HCT116 (cell line): ENCODE data around the gene CTU2. TPM values are rescaled to one million over a fixed set of nuclear protein-coding genes. Genes with fewer than 3 reads are reported as not detected.

ENCODE experiments used
- ATAC-seq: fragments of 200-7000 bp; cut with Tn5 transposase; 2 replicates; pipeline ENCODE4 v1.9.1; 2020; ENCODE audit warnings: mild to moderate bottlenecking, moderate library complexity
- BruUV-seq: library from RNA; stranded (reverse); fragments of 400-500 nt; replicated peaks from 2 replicates; lab custom pipeline; 2021; lab: Mats Ljungman, UMichigan
- CTCF ChIA-PET: fragments of 300-600 bp; sonication (Branson Sonifier 250); formaldehyde crosslinking; loops from one replicate; lab custom pipeline; 2021; ENCODE audit warnings: antibody characterized with exemption; lab: Charles Lee
- POLR2A ChIA-PET: fragments of 300-600, 350-600 bp; sonication (Branson Sonifier 250); formaldehyde crosslinking; loops from one replicate; lab custom pipeline; 2021; ENCODE audit warnings: antibody characterized with exemption; lab: Charles Lee
- RAD21 ChIA-PET, 2 experiments: fragments of 300-600 bp; sonication (Branson Sonifier 250); formaldehyde crosslinking; loops; one replicate each; lab custom pipeline; 2023; ENCODE audit warnings: low total read pairs in 2 of 2; ENCODE audit not compliant: uncharacterized antibody in 2 of 2, unreplicated experiment in 2 of 2, low non-redundant PET in 1 of 2; lab: Charles Lee
- DNase-seq: peaks from one replicate; pipeline ENCODE4 v3.0.0-alpha.2; 2010; ENCODE audit warnings: low read depth, low spot score
- H2AFZ ChIP-seq: fragments of 200-600 bp; shearing (Covaris generic), sonication (generic); 2 replicates; pipeline ENCODE4 v1.6.1; 2017; ENCODE audit warnings: low read depth, mixed run types, mixed read lengths, antibody characterized with exemption, low read length; ENCODE audit not compliant: poor library complexity, severe bottlenecking
- H3K27ac ChIP-seq: 2 replicates; pipeline ENCODE4 v1.5.1; 2012; ENCODE audit warnings: low read depth, low read length
- H3K27me3 ChIP-seq: fragments of 200-600 bp; sonication (generic); 2 replicates; pipeline ENCODE4 v1.6.1; 2016; ENCODE audit warnings: mixed run types, low read length, mixed read lengths; ENCODE audit not compliant: insufficient read depth
- H3K36me3 ChIP-seq, 2 experiments: fragments of 200-500 bp in 1 of 2; fragments of 200-600 bp in 1 of 2; sonication (Bioruptor generic) in 1 of 2; sonication (generic) in 1 of 2; 2 replicates each; pipeline versions ENCODE4 v1.5.1 to v1.6.1; 2014 to 2016; ENCODE audit warnings: low read length in 2 of 2, inconsistent platforms in 1 of 2, mixed read lengths in 1 of 2, mixed run types in 1 of 2; ENCODE audit not compliant: insufficient read depth in 2 of 2, control insufficient read depth in 1 of 2
- H3K4me1 ChIP-seq, 2 experiments: fragments of 200-600 bp in 1 of 2; sonication (generic) in 1 of 2; 2 replicates each; pipeline versions ENCODE4 v1.5.1 to v1.6.1; 2012 to 2017; ENCODE audit warnings: low read length in 2 of 2, inconsistent platforms in 1 of 2, mild to moderate bottlenecking in 1 of 2, mixed read lengths in 1 of 2, mixed run types in 1 of 2, moderate library complexity in 1 of 2; ENCODE audit not compliant: insufficient read depth in 2 of 2, control insufficient read depth in 1 of 2
- H3K4me2 ChIP-seq: fragments of 200-600 bp; sonication (generic); 2 replicates; pipeline ENCODE4 v1.6.1; 2017; ENCODE audit warnings: mixed run types, low read length, mixed read lengths
- H3K4me3 ChIP-seq, 2 experiments: fragments of 200-600 bp in 1 of 2; sonication (generic) in 1 of 2; replicated peaks in 1 of 2; 2 replicates each; pipeline ENCODE4 v1.5.1; 2011 to 2016; ENCODE audit warnings: low read length in 2 of 2, control low read depth in 1 of 2, low read depth in 1 of 2, mild to moderate bottlenecking in 1 of 2, mixed read lengths in 1 of 2, mixed run types in 1 of 2
- H3K79me2 ChIP-seq: fragments of 200-600 bp; sonication (generic); 2 replicates; pipeline ENCODE4 v1.6.1; 2017; ENCODE audit warnings: mild to moderate bottlenecking, mixed run types, low read length, moderate library complexity, mixed read lengths; ENCODE audit not compliant: insufficient read depth
- H3K9ac ChIP-seq: fragments of 200-600 bp; sonication (generic); 2 replicates; pipeline ENCODE4 v1.6.1; 2016; ENCODE audit warnings: low read length, mixed read lengths
- H3K9me2 ChIP-seq: fragments of 200-600 bp; sonication (generic), shearing (Covaris generic); 2 replicates; pipeline ENCODE4 v1.6.1; 2017; ENCODE audit warnings: mixed run types, mild to moderate bottlenecking, moderate library complexity; ENCODE audit not compliant: insufficient read depth
- H3K9me3 ChIP-seq, 2 experiments: fragments of 200-500 bp in 1 of 2; fragments of 200-600 bp in 1 of 2; sonication (Bioruptor generic) in 1 of 2; sonication (generic) in 1 of 2; 2 replicates each; pipeline ENCODE4 v1.6.1; 2014 to 2017; ENCODE audit warnings: low read length in 2 of 2, mixed read lengths in 2 of 2, inconsistent platforms in 1 of 2, low read depth in 1 of 2, mild to moderate bottlenecking in 1 of 2, mixed run types in 1 of 2, moderate library complexity in 1 of 2; ENCODE audit not compliant: control insufficient read depth in 1 of 2, insufficient read depth in 1 of 2
- H4K20me1 ChIP-seq: fragments of 200-600 bp; sonication (generic), shearing (Covaris generic); 2 replicates; pipeline ENCODE4 v1.6.1; 2017; ENCODE audit warnings: mixed run types, mild to moderate bottlenecking, moderate library complexity; ENCODE audit not compliant: insufficient read depth
- ATF3 ChIP-seq: IDR thresholded peaks from 2 replicates; pipeline ENCODE4 v1.6.1; 2012
- CBX3 ChIP-seq: IDR thresholded peaks from 2 replicates; pipeline ENCODE4 v1.6.1; 2012; ENCODE audit warnings: low read depth
- EGR1 ChIP-seq: IDR thresholded peaks from 2 replicates; pipeline ENCODE4 v1.6.1; 2012; ENCODE audit warnings: low read depth
- ELF1 ChIP-seq: IDR thresholded peaks from 2 replicates; pipeline ENCODE4 v1.6.1; 2012; ENCODE audit warnings: low read depth, borderline replicate concordance
- EZH2 ChIP-seq: fragments of 200-600 bp; sonication (generic); IDR thresholded peaks from 2 replicates; pipeline ENCODE4 v1.6.1; 2017; ENCODE audit warnings: antibody characterized with exemption, mixed run types
- EZH2phosphoT487 ChIP-seq: fragments of 200-600 bp; IDR thresholded peaks from 2 replicates; pipeline ENCODE4 v1.6.1; 2018; ENCODE audit warnings: antibody characterized with exemption, borderline replicate concordance
- FOSL1 ChIP-seq: IDR thresholded peaks from 2 replicates; pipeline ENCODE4 v1.6.1; 2012; ENCODE audit warnings: low read depth
- JUND ChIP-seq: IDR thresholded peaks from 2 replicates; pipeline ENCODE4 v1.6.1; 2012
- POLR2AphosphoS5 ChIP-seq: IDR thresholded peaks from 2 replicates; pipeline ENCODE4 v1.6.1; 2011; ENCODE audit warnings: mild to moderate bottlenecking, low read depth, low read length, moderate library complexity
- RAD21 ChIP-seq: IDR thresholded peaks from 2 replicates; pipeline ENCODE4 v1.6.1; 2012; ENCODE audit warnings: low read depth, mild to moderate bottlenecking
- REST ChIP-seq: IDR thresholded peaks from 2 replicates; pipeline ENCODE4 v1.6.1; 2012; ENCODE audit warnings: low read depth
- SRF ChIP-seq: IDR thresholded peaks from 2 replicates; pipeline ENCODE4 v1.6.1; 2012; ENCODE audit warnings: low read depth
- YY1 ChIP-seq: IDR thresholded peaks from 2 replicates; pipeline ENCODE4 v1.6.1; 2011; ENCODE audit warnings: low read length, low read depth, moderate library complexity, mild to moderate bottlenecking; ENCODE audit not compliant: insufficient replicate concordance; ENCODE audit errors: extremely low read depth
- ZFX ChIP-seq: fragments of 450-650 bp; IDR thresholded peaks from 2 replicates; pipeline ENCODE4 v1.6.1; 2017
- intact Hi-C: fragments of 100-400 bp; cut with micrococcal nuclease; formaldehyde crosslinking; loops from 2 replicates; pipeline ENCODE4 v1.10.0; 2022
- total RNA-seq: library from RNA; stranded (reverse); gene quantifications from one replicate; pipeline ENCODE4 v1.2.1, GENCODE V29; 2021; ENCODE audit not compliant: unreplicated experiment
- TF ChIP-seq, protein P1 (sequence below): IDR thresholded peaks from 2 replicates; pipeline ENCODE4 v1.6.1; 2012

The CTU2 gene
- total RNA-seq, 1 experiment from 2014 or later = 71.3 TPM

GRCh38 chr16:88734361-88734728 is 28.0 kb downstream of the CTU2 start (continued):
- no peak for TF ChIP-seq EZH2

GRCh38 chr16:88735121-88735520 is 28.8 kb downstream of the CTU2 start:
- Histone ChIP-seq H4K20me1 (no peaks in the 10 kb centered on the region), H3K36me3 (peaks cover 24 to 53% of the 10 kb centered on the region in 2 experiments; a peak in 3 of 4 replicates), H3K4me2 (no peak overlapping the region), H3K9me2 (no peaks in the 10 kb centered on the region), H3K4me3 (no peak overlapping the region), H3K27ac (no peak overlapping the region), H3K9me3 (no peaks in the 10 kb centered on the region), H3K9ac (no peak overlapping the region), H3K79me2 (peaks cover 17% of the 10 kb centered on the region; the same call in 1 of the 2 replicates), H3K27me3 (no peaks in the 10 kb centered on the region), H2AFZ (no peak overlapping the region), H3K4me1 (peaks cover 0 to 5% of the 10 kb centered on the region in 2 experiments; a peak in 1 of 4 replicates)
- intact Hi-C loops = loop anchor here (5.0 kb wide), 2 partner anchors 67 to 482 kb away; partner anchors contain the start of genes CDT1 and ZNF778
- ChIA-PET RAD21 (no interaction called here), POLR2A (no interaction called here), CTCF (no interaction called here)
- no TSS peak for BruUV-seq
- DNase-seq (no peak), ATAC-seq (no peak)
- no peak for TF ChIP-seq EZH2
- TF ChIP-seq REST = no peak
- TF ChIP-seq CBX3 = no peak
- TF ChIP-seq, protein P1, sequence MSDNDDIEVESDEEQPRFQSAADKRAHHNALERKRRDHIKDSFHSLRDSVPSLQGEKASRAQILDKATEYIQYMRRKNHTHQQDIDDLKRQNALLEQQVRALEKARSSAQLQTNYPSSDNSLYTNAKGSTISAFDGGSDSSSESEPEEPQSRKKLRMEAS = no peak
- no peak for TF ChIP-seq EZH2phosphoT487
- TF ChIP-seq ELF1 = no peak
- no peak for TF ChIP-seq POLR2AphosphoS5
- TF ChIP-seq ZFX = no peak
- no peak for TF ChIP-seq SRF
- no peak for TF ChIP-seq JUND
- no peak for TF ChIP-seq YY1
- no peak for TF ChIP-seq RAD21
- no peak for TF ChIP-seq EGR1
- no peak for TF ChIP-seq FOSL1
- TF ChIP-seq ATF3 = no peak
